H54 (cell line): ENCODE data around the gene GBX1.

ENCODE experiments used
- DNase-seq: peaks from one replicate; pipeline ENCODE4 v3.0.0; 2011; ENCODE audit warnings: low spot score, mixed read lengths; ENCODE audit not compliant: insufficient read length
- FAIRE-seq: peaks from 3 replicates; lab custom pipeline; 2011; peaks lifted over from hg19 to GRCh38; lab: Jason Lieb, UNC
- POLR2A ChIP-seq: IDR thresholded peaks from 2 replicates; pipeline ENCODE4 v1.6.1; 2011; ENCODE audit warnings: low read depth, mild to moderate bottlenecking, low read length

Gene GBX1

DNA sequence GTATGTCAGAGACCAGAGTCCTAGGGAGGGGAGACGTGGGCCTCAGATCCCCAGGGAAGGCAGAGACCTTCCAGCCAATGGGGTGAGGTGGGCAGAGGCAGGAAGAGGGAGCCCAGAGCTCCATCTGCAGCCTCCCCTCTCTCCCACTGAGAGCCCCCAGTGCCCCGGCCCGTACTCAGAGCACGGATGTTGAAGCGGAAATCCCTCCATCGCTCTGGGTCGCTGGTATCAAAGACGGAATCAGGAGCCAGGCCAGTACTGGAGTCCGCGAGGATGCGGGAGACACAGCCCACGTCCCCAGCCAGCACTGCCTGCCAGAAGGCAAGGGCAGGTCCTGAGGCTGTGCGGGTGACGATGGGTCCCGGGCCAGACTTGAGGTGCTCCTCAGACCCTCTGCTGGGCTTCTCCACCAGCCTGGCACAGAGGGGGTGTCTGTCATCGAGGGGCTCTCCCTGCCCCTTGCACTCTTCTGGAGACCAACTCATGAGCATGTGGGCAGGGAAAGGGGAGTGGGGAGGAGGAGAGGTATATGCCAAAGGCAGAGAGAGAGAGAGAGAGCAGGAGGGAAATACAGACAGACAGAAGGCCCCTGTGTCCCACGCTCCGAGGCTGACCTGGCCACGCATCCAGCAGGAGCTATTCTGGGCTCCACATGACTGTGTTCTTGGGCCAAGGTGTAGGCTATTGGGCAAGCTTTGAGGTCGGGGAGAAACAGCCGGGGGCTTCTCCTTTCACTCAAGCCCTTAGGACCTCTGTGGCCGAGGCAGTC, 19.3 kb upstream of the GBX1 start, which contains the start of gene ASB10:
TSS of gene ASB10 (minus strand) at position 611 of the 769 bp plus-strand sequence. CDS start at position 491, 120 bp downstream.
- FAIRE-seq (no peak), DNase-seq (no peak)
- no peak for TF ChIP-seq POLR2A

DNA sequence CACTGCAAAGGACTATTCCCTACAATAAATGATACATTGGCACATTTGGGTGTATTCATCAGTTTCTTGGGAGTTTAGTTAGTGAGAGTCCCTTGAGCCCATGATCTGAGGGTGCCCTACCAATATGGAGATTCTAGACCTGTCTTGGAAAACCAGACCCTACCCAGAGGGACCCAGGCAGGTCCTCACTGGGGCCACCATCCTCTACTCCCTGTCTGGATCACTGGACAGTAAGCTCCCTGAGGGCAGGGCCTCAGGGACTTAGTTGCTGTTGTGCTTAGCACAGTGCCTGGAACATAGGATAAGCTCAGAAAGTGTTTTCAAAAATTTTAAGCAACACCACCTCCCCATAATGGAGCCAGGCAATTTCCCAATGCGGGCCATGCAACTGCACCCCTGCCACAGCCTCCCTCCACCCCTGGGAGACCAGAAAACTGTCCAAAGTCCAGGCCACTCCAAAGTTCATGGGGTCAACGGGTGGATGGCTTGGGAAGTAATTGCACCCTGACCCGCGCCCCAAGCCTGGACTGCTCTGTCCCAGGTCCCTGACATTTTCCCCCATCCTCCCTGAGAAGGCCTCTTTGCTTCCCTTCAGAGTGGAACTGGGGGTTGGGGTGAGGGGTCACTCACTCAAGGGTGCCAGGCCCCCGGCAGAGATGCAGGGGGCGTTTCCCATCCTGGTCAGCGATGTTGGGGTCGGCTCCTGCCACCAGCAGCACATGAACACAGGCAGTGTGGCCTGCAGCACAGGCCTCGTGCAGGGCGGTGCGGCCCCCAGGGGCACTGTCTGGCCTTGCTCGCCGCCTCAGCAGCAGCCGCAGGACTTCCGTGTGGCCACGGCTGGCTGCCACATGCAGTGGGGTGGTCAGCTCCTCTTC, 18.5 kb upstream of the GBX1 start:
- TF ChIP-seq POLR2A, result no peak
- FAIRE-seq, result no peak
- DNase-seq, result no peak

DNA sequence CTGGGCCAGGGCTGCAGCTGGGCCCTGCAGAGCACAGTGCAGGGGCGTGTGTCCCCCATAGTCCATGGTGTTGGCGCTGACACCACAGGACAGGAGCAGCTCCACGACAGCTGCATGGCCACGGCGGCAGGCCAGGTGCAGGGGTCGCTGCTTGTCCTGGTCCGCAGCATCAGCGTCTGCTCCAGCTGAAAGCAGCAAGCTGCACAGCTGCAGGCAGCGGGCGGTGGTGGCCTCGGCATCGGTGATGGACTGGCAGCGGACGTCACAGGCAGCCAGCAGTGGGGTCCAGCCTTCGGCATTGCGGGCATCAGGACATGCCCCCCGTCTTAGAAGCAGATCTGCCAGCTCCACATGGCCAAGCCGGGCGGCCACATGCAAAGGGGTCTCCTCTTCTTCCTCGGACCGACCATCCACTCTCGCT, 13.5 kb upstream of the GBX1 start:
- no peak for TF ChIP-seq POLR2A
- DNase-seq (no peak), FAIRE-seq (no peak)

DNA sequence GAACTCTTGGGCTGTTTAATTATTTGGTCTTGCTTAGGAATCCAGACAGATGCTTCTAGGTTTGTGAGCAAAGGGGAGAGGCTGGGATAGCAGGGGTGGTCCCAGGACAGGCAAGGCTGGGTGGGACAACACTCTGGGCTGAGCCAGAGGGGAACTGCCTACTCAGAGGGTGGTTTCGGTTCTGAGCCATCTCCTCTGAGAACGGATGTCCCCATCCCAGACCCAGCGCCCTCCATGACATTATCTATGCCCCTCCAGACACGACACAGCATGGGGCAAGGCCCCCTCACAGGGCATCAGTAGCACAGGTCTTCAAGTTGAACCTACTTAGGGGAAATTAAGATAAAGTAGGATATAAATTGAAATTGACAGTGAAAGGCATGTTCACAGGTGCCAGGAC, 12.5 kb upstream of the GBX1 start:
- no peak for TF ChIP-seq POLR2A
- no peak for FAIRE-seq
- DNase-seq, result no peak

DNA sequence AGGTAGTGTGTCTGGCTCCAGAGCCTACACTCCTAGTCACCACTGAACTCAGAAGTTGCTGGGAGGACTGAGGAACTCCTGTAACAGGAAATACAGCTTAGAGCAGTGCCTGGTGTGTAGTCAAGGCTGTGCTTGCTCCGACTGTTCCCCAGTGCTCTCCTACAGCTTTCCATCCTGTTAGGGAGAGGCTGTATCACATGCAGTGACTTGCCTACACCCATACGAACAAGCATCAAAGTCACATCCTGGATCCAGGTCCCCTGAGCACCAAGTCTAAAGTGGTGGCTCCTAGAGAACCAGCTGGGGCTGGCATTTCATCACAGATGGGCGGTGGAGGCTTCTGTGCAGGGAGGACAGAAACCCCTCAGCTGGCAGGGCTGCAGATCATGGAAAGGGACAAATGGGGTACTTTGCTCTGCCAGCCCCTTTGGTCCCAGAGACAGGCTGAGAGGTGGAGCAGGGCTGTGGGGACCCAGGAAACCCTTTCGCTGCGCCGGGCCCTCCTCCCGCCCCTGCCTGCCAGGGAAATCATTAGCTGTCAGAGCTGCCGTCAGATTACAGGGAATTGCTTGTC, 11.9 kb upstream of the GBX1 start:
- FAIRE-seq (no peak), DNase-seq (no peak)
- TF ChIP-seq POLR2A, result no peak

DNA sequence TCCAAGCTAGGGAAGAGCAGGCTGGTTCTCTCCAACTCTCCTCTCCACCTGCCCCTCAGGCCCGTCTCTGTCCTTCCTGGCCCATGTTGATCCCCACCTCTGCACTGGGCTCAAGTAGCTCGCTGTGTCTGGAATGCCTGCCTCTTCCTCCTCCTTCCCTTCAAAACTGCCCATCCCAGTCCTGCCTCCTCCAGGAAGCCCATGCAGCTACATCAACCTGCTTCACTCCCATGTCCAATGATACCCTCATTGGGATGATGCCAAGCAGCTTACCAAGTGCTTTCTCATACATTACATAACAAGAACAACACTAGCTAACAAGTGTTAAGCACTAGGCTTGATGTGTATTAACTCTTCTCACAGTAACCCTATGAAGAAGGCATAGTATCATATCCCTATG, 11.3 kb upstream of the GBX1 start:
- no peak for DNase-seq
- TF ChIP-seq POLR2A, result no peak
- no peak for FAIRE-seq

DNA sequence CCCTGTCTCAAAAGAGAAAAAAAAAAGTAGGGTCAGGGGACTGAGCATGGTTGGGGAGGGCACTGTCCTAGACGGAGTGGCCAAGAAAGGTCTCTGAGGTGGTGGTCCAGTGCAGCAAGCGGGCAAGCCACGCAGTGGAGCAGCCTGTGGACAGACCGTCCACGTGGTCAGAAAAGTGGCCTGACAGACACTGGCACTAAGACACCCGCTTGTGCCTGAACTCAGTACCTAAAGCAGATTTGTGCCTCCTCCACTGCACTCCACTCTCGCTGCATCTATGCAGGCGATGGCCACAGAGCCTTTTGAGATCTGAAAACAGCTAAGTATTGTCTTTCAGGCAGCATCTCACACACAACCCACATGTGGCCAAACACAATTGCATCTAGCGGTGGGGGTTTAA, 10.7 kb upstream of the GBX1 start:
- DNase-seq, result no peak
- TF ChIP-seq POLR2A, result no peak
- FAIRE-seq, result no peak

DNA sequence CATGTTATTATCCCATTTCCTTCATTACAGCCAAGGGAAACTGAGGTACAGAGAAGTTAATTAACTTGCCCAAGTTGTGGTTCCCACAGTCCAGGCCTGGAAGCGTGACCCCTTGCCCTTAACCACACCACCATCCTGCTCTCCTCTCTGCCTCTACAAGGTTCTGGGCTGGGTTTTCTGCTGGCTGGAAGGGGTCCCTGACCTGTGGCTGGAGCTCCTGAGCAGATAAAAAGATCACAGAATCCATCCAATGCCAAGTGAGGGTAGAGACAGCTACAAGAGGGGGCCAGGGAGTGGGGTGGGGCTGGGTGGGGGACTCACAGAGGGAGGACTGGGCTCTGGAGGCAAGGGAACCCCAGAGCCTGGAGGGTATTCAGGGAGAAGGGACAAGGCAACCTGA, 9.8 kb upstream of the GBX1 start:
- no peak for DNase-seq
- no peak for TF ChIP-seq POLR2A
- FAIRE-seq, result no peak

DNA sequence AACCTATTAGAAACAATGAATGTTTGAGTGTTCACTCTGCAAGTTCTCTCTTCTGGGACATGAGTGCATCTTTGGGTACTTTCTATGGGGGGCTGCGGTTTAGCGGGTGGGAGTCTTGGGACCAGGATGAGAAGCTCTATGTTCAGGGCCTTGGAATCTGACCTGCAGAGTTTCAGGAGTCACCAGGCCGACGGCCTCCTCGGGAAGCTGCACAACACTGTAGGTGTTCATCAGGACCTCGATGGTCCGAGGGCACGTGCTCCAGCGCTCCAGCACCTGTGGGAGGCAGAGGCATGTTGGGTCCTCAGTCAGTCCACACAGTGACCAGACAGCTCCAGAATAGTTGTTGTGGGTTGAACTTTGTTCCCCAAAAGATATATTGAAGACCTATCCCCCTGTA, 8.9 kb upstream of the GBX1 start:
- TF ChIP-seq POLR2A, result no peak
- DNase-seq (no peak), FAIRE-seq (no peak)

DNA sequence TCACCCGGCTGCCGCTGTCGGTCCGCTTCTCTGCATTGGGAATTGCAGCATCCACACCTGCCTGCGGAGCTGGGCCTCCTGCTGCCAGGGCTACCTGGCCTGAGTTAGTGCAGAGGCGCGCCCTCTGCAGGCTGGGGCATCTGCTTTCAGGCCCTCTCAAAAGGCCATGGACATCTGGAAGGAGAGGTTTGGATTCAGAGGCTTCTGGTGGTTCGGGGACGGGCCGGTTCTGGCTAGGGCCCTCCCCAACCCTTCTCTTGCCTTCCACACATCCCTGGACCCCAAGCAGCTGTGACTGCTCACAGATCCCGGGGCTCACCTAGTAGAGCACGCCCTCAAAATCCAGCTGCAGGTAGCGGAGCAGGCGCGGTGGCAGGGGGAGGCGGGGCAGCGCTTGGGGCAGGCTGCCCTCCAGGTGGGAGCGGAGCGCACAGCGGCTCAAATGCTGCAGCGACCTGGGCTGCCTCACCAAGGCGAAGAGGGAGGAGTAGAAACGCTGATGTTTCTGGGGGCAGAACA, 8.4 kb upstream of the GBX1 start:
- FAIRE-seq (no peak), DNase-seq (no peak)
- TF ChIP-seq POLR2A, result no peak

DNA sequence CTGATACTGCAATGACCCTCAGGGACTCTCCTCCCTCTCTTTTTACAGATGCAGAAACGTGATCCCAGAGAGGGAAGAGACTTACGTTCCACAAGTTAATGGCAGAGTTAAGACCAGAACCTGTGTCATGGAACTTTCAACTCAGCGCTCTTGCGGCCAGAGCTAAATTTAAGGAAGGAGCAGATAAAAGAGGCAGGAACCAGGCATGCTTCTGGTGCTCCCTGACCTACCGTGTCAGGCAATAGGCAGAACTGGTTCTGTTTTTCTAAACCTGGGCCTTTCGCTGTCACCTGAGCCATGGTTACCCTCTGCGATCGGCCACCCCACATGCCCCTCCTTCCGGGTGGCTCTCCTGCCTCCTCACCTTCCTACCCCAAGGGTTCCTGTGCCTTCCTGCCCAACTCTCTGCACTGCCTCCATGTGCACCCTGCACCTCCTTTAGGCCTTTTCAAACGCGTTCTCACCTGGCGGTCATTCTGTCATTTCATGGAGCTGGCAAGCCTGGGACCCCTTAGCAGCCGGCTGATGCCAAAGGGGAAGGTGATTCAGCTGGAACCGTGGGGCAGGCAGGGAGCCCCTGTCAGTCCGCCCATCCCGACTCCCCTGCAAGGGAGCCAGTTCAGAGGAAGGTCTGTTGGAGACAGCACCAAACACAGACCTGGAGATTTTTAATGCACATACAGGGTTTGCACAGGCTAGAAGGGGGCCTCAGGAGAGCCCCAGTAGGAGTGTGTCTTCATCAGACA, 7.7 kb upstream of the GBX1 start:
- no peak for TF ChIP-seq POLR2A
- DNase-seq, result no peak
- FAIRE-seq, result no peak

DNA sequence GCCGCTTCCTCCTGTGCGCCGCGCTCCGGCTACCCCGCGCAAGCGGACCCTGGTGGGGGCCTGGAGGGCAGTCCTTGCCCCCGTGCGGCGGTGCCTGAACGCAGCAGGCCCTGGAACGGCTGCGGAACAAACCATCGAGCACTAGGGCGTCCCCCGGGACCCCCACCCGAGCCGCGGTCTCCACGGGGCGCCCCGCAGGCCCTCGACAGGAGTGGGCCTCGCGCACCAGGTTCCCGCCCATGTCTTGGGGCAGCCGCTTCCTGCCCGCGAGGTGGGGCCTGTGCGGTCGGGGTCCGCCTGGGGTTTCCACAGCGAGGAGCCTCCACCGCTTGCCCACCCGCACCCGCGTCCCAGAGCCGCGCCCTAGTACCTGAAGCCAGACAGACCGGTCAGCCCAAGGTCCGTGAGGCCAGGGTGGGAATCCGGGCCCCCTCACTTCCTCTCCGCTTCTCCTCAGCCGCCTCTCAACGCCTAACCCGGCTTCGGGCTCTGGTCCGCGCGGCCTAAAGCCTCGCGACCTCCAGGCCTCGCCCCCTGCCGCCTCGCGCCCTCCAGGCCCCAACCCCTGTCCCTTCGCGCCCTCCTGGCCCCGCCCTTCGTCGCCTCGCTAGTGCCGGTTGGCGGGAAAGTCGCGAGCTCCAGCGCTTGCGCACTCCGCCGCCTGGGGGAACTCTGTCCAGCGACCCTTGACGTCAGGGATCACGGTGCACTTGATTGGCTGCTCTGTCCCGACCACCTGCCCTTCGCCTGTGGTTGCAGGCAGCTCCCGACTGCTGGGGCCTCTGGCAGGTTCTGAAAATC, 7.0 kb upstream of the GBX1 start:
- DNase-seq (no peak), FAIRE-seq (no peak)
- TF ChIP-seq POLR2A, result no peak
